OCI-LY1 (cell line): ENCODE measurements around the gene KIFBP.

Experiments
- EZH2 ChIP-seq: fragments of 200-600 bp; sonication (generic), shearing (Covaris generic); IDR thresholded peaks from 2 replicates; pipeline ENCODE4 v1.8.0; 2017; ENCODE audit warnings: borderline replicate concordance, mixed run types, mild to moderate bottlenecking, antibody characterized with exemption, low read length, moderate library complexity, mixed read lengths
- TF ChIP-seq, protein P1 (sequence below): fragments of 200-600 bp; sonication (generic), shearing (Covaris generic); IDR thresholded peaks from 2 replicates; pipeline ENCODE4 v1.5.1; 2017; ENCODE audit warnings: mild to moderate bottlenecking, antibody characterized with exemption, low read length, moderate library complexity, mixed read lengths

DNA sequence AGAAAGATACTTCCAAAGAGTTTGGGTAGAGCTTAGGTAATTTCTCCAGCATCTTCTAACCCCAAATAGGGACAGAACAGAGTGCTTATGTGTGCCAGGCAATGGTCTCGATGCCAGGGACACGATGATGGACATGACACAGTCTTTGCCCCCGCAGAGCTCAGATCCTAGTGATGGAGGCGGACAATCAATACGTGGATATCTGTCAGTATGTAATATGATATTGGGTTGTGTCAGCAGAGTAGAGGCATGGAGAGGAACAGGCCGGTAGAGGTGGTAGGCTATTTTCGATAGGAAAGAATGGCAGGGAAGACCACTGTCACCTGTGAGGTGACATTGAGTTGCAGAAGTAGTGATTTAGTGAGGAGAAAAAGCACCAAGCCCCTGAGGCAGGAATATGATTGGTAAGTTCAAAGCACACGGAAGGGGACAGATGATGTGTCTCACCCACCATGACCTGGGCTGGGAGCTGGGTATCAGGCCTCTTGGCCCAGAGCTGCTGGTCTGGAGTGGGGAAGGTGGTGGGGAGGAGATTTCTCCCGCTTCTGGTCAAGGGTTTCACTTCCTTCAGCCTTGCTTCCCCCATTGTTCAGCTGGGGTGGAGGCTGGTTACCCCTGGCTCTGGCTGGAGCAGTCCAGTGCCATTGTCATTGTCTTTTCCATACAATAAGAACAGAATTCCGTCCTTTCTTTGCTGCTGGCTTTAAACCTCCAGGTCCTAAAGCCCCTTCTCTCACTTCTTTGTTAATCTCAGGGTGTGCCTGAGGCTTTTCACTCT, 63.3 kb downstream of the KIFBP start:
- TF ChIP-seq, protein P1, sequence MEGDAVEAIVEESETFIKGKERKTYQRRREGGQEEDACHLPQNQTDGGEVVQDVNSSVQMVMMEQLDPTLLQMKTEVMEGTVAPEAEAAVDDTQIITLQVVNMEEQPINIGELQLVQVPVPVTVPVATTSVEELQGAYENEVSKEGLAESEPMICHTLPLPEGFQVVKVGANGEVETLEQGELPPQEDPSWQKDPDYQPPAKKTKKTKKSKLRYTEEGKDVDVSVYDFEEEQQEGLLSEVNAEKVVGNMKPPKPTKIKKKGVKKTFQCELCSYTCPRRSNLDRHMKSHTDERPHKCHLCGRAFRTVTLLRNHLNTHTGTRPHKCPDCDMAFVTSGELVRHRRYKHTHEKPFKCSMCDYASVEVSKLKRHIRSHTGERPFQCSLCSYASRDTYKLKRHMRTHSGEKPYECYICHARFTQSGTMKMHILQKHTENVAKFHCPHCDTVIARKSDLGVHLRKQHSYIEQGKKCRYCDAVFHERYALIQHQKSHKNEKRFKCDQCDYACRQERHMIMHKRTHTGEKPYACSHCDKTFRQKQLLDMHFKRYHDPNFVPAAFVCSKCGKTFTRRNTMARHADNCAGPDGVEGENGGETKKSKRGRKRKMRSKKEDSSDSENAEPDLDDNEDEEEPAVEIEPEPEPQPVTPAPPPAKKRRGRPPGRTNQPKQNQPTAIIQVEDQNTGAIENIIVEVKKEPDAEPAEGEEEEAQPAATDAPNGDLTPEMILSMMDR: no peak
- TF ChIP-seq EZH2: no peak
